HG03558 (cell line): ENCODE data around the gene ACSM5.
"Not testable (repeated sequence)": the region's sequence is repeated elsewhere in the genome, so short reads cannot be mapped to it uniquely, and the experiment has no call there.

ENCODE experiments used
- ATAC-seq: cut with Tn5 transposase; IDR thresholded peaks from one replicate; pipeline ENCODE4 v1.9.1; 2021; ENCODE audit warnings: moderate number of reproducible peaks; ENCODE audit not compliant: unreplicated experiment; ENCODE audit errors: extremely low read depth

ACSM5 gene

GRCh38 chr16:20441191-20441590 lies 31.9 kb downstream of the ACSM5 start:
- ATAC-seq: no peak

- not testable (repeated sequence) for ATAC-seq
Measured at GRCh38 chr16:20441859-20442258, 32.5 kb downstream of the ACSM5 start.

- ATAC-seq: not testable (repeated sequence)
Measured at GRCh38 chr16:20446652-20447393, 37.5 kb downstream of the ACSM5 start.

GRCh38 chr16:20451364-20451763 lies 42.0 kb downstream of the ACSM5 start, which contains the start of gene ACSM2A:
Gene ACSM2A (plus strand): TSS chr16:20451521. CDS start chr16:20460115, 8,594 bp downstream.
- ATAC-seq: not testable (repeated sequence)

GRCh38 chr16:20453633-20454032 lies 44.3 kb downstream of the ACSM5 start:
- ATAC-seq: not testable (repeated sequence)

- ATAC-seq: not testable (repeated sequence)
Measured at GRCh38 chr16:20459227-20459626, 49.9 kb downstream of the ACSM5 start.

GRCh38 chr16:20460313-20460712 lies 51.0 kb downstream of the ACSM5 start:
- not testable (repeated sequence) for ATAC-seq

- not testable (repeated sequence) for ATAC-seq
Measured at GRCh38 chr16:20468954-20469353, 59.6 kb downstream of the ACSM5 start.

- ATAC-seq: not testable (repeated sequence)
Measured at GRCh38 chr16:20469930-20470329, 60.6 kb downstream of the ACSM5 start.

GRCh38 chr16:20470732-20471131 lies 61.4 kb downstream of the ACSM5 start:
- ATAC-seq: not testable (repeated sequence)

- not testable (repeated sequence) for ATAC-seq
Measured at GRCh38 chr16:20477188-20477744, 67.9 kb downstream of the ACSM5 start.

GRCh38 chr16:20483989-20484388 lies 74.7 kb downstream of the ACSM5 start:
- ATAC-seq: not testable (repeated sequence)

GRCh38 chr16:20484726-20485125 lies 75.4 kb downstream of the ACSM5 start:
- ATAC-seq: no peak

- ATAC-seq: no peak
Measured at GRCh38 chr16:20485408-20485807, 76.1 kb downstream of the ACSM5 start.
